HL-60 (cell line): ENCODE results near the gene ERBB4.

Experiments
- CTCF ChIP-seq: IDR thresholded peaks from one replicate; pipeline ENCODE4 v1.5.1; 2011; ENCODE audit warnings: low read length, control low read depth, inconsistent platforms; ENCODE audit not compliant: insufficient read depth
- GABPA ChIP-seq: IDR thresholded peaks from 2 replicates; pipeline ENCODE4 v1.6.1; 2012; ENCODE audit warnings: low read depth
- POLR2AphosphoS5 ChIP-seq: IDR thresholded peaks from 2 replicates; pipeline ENCODE4 v1.6.1; 2012; ENCODE audit warnings: low read depth
- REST ChIP-seq: IDR thresholded peaks from 2 replicates; pipeline ENCODE4 v1.6.1; 2012; ENCODE audit warnings: low read depth; ENCODE audit not compliant: insufficient replicate concordance
- SPI1 ChIP-seq: IDR thresholded peaks from 2 replicates; pipeline ENCODE4 v1.6.1; 2012; ENCODE audit warnings: low read depth, mild to moderate bottlenecking, borderline replicate concordance

- TF ChIP-seq GABPA (no peak), CTCF (no peak), REST (no peak), POLR2AphosphoS5 (no peak), SPI1 (no peak)
Measured at GRCh38 chr2:211985393-211985792, 553.2 kb downstream of the ERBB4 start.
